NCI-H69 (cell line): ENCODE data around the gene FFAR2.
"Not testable (repeated sequence)": the region's sequence is repeated elsewhere in the genome, so short reads cannot be mapped to it uniquely, and the experiment has no call there.

Source experiments
- DNase-seq: peaks from one replicate; lab custom pipeline; 2025; lab: John Stamatoyannopoulos, UW

The FFAR2 gene

DNA sequence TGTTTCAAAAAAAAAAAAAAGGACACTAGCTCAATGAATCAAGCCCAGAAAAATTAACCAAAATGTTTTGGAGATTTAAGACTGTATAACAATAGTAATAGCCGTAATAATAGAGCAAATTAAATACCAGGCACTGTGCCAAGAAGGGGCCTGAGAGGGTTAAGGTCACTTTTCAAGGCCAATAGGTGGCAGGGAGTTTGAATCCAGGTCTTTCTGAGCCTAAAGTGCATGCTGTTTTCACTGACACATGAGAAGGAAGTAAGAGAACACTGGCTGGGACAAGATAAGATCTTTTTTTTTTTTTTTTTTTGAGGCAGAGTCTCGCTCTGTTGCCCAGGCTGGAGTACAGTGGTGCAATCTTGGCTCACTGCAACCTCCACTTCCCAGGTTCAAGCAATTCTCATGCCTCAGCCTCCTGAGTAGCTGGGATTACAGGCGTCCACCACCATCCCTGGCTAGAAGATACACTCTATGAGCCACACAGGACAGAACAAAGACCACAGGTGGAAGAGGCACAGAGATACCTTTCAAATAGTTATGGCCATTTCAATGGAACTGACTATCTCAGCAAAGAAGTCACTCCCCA lies 7.7 kb downstream of the FFAR2 start:
- no peak for DNase-seq

DNA sequence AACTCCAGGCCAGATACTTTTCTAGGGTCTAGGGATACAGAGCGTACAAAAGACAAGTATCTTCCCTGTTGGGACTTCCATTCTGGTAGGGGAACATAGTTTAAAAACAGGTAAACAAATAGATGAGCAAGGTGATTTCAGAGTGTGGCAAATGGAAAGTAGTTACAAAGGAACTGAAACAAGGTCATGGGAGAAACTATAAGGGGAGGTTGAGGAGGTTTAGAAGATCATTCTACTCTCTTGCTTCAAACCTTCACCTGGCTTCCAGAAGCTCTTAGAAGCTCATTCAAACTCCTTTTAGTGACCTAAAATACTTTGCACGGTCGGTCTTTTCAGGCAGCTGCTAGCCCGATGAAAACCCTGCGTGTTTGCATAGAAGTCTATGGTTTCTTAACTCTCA lies 9.1 kb downstream of the FFAR2 start:
- no peak for DNase-seq

DNA sequence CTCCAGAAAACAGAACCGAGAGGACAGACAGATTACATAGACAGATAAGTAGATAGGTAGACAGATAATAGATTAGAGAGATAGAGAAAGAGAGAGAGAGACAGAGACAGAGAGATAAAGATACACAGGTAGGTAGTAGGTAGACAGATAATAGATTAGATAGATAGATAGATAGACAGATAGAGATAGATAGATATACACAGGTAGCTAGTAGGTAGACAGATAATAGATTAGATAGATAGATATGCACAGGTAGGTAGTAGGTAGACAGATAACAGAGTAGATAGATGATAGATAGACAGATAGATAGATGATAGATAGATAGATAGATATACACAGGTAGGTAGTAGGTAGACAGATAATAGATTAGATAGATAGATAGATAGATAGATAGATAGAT lies 10.1 kb downstream of the FFAR2 start:
- DNase-seq: no peak

DNA sequence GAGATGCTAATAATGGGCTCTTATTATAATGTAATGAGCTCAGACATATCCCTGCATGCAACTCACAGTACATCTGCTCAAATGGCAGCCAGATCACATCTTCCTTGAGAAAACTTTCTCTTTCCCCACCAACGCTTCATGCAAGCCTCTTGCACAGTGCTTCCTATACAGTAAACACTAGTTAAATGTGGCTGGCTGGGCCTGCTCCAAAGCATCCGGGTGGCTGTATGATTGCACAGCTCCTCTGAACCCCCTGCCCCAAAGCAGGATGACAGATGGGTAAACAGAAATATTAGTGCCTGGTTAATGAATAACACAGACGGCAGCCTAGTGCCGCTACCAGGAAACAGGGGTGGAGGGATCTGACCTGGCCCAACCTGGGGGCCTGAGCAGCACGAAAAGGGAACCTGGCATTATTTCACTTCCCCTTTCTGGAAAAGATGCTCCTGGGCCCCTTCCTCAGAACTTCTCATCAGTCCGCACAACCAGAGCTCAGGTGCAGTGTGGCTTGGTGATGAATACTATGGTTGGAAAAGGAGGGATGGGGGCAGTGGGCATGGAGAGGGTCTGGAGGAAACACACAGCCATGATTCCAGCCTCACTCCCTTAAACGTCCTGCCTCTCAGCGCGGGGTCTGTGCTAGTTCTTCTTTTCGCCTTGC lies 10.8 kb downstream of the FFAR2 start:
- no peak for DNase-seq

DNA sequence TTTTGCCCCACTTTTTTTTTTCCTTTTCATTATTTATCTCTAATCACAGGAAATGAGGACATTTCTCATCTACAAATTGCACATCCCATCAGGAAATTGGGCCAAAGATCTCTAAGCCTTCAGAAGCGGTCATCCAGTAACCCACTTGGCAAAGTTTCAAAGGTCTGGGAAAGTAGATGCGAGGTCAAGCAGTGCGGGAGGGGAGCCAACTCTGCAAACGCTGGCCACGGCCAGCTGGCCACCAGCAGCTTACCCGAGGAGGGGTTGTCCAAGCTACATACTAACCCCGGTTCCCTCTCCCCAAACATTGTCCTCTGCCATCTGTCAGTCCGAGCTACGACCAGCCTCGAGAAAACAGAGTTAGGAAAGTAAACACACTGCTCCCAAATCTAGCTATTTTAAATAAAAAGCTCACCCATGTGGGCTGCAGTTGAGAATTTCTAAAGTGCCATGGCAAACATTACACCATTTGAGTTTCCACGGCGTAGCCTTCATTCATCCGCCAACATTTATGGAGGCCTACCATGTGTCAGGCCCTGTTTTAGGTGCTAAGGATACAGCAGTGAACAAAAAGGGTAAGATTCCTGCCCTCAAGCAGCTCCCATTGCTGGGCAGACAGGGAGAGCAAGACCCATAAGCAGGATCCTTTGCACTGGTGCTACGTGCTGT lies 11.5 kb downstream of the FFAR2 start:
- no peak for DNase-seq

DNA sequence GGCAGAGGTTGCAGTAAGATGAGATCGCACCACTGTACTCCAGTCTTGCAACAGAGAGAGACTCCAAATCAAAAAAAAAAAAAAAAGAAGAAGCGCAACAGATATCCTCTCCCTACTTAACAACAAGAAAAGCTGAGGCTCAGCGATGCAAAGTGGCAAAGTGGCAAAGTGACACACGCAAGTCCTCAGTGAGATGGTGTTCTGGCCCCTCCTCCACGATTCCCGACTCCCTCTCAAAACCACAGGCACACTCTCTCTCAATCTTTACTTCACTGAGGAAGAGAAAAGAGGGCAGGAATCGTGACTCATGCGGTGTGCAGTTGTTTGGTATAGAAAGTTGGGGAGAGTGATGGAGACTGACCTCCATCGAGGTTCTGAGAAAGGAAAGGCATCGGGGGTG lies 12.6 kb downstream of the FFAR2 start:
- no peak for DNase-seq

DNA sequence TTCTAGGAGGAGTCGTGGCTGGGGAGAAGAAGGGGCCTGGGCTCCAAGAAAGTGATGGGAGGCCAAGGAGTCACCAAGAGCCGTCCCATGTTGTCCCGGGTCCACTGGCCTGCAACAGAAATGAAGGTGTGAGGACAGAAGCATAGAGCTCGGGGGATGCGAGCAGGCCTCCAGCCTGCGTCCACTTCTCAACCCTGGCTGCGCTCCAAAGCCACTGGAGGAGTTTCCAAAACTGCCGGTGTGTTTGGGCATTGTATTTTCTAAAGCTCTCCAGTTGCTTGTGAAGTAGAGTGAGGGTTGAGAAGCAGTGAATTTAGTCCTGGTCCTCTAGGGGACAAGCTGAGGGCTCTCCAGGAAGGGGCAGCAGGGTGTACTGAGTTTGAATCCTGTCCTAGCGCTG lies 13.0 kb downstream of the FFAR2 start:
- DNase-seq: no peak

DNA sequence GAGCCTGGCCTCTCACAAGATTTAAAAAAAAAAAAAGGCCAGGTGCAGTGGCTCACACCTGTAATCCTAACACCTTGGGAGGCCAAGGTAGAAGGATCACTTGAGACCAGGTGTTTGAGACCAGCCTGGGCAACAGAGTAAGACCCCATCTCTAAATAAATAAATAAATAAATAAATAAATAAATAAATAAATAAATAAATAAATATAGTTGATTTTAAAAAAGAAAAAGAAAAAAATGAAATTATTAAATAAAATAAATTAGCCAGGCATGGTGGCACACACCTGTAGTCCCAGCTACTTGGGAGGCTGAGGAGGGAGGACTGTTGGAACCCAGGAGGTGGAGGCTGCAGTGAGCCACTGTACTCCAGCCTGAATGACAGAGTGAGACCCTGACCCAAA lies 13.7 kb downstream of the FFAR2 start:
- not testable (repeated sequence) for DNase-seq

DNA sequence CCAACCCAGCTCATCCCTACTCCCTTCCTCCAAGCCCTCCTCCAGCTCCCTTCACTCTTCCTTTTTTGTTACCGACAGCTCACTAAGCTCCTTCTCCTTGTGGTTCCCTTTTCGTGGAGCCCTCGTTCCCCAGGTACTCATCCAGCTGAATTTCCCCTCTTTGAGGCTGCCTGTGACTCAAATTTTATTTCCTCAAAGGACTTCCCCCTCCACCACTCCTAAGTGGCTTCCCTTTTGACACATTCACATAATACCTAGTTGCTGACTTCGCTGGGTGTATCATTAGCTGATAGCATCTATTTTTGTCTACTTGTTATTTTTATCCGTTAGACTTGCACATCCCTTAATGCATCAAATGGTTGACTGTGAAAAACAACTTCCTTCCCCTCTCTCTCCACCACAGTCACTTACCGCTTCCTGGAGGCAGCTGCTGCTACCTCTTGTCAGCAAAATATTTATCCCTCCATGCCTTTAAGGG lies 14.5 kb downstream of the FFAR2 start:
- no peak for DNase-seq

DNA sequence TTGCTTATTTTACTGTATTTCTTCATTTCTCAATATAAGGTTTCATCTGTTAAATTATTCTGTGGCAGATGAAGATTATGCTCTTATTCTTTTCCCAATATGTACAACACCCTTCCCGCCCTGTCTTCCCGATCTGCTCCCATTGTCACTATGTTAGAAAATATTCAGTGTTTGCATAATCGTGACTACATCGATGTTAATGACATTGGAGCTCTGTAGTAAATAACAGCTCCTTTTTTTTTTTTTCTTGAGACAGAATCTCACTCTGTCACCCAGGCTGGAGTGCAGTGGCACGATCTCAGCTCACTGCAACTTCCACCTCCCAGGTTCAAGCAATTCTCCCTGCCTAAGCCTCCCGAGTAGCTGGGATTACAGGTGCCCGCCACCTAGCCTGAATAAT lies 14.9 kb downstream of the FFAR2 start:
- DNase-seq: not testable (repeated sequence)

DNA sequence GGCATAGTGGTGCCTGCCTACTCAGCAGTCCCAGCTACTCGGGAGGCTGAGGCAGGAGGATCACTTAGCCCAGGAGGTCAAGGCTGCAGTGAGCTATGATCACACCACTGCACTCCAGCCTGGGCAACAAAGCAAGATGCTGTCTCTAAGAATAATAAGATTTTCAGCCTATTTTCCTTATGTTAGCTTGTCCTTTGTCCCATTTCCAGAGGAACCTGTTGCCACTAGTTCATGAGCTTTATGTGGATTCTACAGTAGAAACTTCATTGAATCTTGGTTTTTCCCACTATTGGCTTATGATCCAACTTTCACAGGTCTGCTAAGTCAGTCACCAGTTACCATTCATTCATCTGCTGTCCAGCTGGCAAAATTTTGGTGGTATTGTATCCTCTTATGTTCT lies 18.2 kb downstream of the FFAR2 start:
- DNase-seq: no peak

DNA sequence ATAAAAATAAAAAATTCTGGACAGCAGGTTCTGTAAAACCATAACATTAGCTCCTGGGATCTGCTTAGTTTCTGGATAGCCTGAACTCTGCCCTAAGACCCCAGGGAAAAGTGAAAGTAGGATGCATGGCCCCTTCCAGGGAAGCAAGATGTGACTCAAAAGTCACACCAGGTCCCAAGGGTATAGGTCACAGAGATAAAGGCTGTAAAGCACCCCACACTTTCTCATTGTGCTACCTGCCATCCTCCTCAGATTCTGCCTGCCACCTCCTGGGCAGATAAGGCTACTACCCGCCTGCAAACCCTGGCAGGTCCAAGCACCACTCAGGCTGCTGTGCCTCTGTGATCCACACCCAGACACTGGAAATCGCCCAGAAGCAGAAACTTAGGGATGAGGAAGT lies 20.6 kb downstream of the FFAR2 start:
- peak; percentile 50 for DNase-seq

DNA sequence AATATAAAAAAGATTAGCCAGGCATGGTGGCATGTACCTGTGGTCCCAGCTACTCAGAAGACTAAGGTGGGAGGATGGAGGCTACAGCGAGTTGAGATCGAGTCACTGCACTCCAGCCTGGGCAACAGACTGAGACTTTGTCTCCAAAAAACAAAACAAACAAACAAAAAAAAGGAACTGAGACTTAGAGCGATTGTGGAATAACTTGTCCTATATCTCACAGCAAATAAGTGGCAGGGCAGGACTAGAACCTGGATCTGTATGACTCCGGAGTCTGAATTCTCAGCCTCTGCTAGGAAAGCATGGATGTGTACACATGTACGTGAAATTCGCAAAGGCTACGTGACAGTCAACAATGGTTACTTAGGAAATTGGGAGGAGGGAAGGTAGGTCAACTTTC lies 22.1 kb downstream of the FFAR2 start:
- DNase-seq: no peak

DNA sequence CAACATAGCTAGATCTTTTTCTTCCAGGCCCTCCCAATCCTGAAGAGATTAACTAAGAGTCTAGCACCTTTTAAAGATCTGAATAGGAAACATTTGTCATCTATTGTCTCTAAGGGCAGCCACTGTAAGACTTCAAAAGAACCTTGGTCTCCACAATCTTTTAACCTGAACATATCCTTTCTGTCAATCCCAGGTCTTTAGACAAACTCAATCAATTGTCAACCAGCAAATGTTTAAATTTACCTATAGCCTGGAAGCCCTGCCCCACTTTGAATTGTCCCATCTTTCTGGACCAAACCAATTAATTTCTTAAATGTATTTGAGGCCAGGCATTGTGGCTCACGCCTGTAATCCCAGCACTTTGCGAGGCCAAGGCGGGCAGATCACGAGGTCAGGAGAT lies 23.0 kb downstream of the FFAR2 start:
- DNase-seq: not testable (repeated sequence)

DNA sequence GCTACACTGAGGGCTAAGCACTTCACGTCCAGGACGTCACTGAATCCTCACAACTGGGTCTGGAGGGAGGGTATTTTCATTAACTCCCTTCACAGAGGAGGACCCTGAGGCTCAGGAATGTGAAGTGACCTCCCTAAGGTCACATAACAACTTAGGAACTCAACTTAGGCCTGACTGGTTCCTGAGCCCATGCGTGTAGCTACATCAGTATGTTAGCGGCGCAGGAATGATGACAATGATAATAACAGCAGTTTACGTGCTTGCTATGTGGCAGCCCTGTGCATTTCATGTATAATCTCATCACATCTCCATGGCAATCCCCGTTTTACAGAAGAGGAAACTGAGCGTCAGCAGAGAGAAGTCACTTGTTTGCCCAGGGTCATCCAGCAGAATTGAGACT lies 23.9 kb downstream of the FFAR2 start:
- no peak for DNase-seq

DNA sequence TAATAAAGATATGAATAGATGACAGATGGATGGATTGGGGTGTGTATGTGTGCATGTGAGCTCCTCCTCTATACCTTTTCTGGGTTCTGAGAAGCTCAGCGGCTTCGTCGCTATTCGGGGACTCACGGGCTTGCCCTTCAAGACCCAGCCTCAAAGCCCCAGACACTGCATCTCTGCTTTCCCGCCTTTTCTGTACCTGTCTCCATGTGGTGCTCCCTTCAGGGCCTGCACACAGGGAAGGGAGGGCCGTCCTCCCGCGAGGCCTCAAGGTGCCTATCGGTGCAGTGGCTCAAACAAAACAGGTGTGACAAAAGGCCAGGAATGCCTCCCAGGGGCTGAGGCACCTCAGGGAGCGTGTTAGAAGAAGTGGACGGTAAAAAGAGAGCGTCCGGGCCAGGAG lies 26.0 kb downstream of the FFAR2 start:
- no peak for DNase-seq

DNA sequence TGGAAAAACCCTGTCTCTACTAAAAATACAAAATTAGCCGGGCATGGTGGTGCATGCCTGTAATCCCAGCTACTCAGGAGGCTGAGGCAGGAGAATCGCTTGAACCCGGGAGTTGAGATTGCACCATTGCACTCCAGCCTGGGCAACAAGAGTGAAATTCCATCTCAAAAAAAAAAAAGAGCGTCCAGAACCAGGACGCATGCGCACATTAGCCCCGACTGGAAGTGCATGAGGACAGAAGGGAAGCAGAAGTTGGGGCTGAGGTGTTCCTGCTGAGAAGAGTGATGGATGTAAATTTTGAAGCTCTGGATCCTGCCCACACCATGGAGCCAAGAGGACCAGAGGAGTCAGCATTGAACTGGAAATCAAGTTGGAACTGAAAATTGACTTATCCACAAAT lies 26.5 kb downstream of the FFAR2 start:
- not testable (repeated sequence) for DNase-seq

DNA sequence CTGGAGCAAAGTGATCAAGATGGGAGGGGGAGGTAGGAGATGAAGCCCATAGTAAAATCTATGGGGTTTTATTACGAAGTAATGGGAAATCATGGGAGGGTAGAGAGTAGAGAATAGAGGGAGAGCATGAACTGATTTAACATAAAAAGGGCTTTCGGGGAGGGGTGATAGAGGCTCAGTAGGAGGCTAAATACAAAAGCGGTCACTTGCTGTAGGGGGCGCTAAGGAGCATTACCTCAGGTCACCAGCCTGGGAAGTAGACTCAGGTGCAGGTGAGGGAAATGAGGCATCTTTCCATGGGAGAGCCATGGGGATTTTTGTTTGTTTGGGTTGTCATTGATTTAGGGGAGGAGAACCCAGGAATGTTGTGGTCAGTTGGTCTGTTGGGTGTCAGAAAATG lies 28.1 kb downstream of the FFAR2 start:
- peak; percentile 14 for DNase-seq

DNA sequence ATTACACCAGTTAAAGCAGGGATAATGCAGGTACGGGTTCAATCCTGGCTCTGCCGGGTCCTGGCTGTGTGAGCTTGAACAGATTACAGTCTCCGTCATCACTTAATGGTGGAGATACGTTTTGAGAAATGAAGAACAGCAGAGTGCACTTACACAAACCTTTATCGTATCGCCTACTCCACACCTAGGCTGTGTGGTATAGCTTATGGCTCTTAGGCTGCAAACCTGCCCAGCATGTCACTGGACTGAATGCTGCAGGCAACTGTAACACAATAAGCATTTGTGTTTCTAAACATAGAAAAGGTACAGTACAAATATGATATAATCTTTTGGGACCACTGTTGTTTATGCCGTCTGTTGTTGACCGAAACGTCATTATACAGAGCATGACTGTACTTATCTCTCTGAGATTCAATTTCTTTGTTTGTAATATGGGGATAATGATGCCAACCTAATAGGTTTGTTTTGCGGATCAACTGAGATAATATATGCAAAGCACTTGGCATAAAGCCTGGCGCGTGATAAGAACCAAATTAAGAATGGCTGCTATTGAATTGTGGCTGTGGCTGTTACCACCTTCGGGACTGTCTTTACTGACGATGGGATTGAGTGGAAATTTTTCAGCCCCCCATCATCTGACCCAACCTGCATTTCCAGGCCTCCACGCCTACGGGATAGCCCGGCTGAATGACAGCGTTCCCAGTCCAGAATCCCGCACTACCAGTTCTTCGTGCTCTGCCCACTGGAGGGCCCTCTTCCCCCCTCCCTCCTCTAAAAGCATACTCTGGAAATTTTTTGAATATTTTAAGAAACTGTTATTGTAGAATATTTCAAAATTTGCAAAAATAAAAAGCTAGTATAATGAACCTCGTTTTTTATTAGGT lies 31.0 kb downstream of the FFAR2 start:
- peak; percentile 69 for DNase-seq

DNA sequence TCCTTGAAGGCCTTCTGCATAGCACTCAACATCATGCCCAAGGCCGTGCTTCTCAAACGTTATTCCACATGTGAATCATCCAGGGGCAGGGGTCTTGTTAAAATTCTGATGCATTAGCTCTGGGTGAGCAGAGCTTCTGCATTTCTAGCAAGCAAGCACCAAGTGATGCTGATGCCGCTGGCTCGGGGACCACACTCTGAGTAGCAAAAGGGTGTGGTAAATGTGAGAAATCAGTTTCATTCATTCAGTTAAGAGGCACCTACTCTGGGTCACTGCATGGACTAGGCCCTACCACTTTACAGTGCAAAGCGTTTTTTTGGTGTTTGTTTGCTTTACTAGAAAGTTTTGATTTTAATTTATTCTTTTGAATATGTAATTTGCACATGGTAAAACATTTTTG lies 35.0 kb downstream of the FFAR2 start:
- no peak for DNase-seq

DNA sequence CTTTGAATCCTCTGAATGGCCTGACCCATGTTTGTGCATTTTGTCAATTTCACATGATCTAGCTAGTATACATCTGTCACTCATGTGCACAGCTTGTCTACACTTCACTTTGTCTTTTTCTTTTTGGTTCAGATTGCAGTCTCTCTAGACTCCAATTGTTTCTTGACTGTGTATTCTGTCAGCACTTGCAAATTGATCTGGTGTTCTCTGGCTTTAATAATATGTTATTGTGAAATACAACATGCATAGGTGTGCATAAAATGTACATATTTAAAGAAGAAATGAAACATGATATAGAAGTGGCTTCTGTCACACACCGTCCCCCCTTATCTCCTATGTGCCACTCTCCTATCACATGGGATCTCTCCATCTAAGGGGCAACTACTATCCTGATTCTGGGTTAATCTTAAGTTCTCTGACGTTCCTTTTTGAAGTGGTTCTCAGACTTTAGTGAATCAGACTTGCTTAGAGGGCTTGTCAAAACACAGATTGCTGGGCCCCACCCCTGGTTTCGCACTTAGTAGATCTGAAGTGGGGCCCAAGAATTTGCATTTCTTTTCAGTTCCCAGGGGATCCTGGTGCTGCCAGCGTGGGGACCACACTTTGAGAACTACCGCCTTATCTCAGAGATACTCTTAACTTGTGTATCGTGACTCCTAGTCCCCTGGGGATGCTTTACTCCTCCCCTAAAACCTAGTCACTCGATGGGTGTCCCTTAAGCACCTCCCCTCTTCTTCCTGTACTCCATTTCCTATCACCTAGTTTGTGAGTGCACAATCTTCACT lies 36.4 kb downstream of the FFAR2 start:
- no peak for DNase-seq

DNA sequence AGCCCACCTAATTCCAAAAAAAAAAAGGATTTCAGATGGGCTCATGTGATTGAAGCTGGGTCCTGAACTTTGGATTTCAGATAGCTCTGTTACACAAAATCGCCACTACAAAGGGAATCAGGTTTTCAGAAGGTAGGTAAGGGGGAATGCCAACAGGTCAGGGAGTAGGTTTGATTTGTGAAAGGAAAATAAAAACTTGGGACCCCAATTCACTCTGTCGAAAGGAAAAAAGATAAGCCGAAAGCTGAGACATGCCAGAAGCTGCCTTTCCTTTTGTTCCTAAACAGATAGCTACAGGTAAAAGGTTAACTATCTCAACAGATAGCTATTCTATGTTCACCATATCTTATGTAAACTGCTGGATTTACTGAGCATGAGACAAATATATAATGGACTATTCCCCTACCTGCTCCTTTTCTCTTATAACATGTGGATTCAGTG lies 38.2 kb downstream of the FFAR2 start:
- no peak for DNase-seq
